ENCODE data around the gene ZNF57. TPM values are rescaled to one million over a fixed set of nuclear protein-coding genes. Genes with fewer than 3 reads are reported as not detected.

The ZNF57 gene
- total and polyA plus RNA-seq, 9 of the 15 experiments (the other 6 are each of a cell fraction or from before 2014, with no cell fraction given), result 3.9 to 13.5 (median 7.8) TPM

- TF ChIP-seq ZNF449 (CRISPR knock-in tag; IDR thresholded peaks at IDR 0.05) (0 out of 2 replicates have a peak, but pooled peaks have one; percentile 7), ZFP36 (IDR thresholded peaks at IDR 0.05; ENCODE audit: low read depth, low read length, partially characterized antibody) (no peak), RUNX1 (IDR thresholded peaks at IDR 0.05; ENCODE audit: low read depth) (0 out of 2 replicates have a peak, but pooled peaks have one; percentile 22), TCFL5 (CRISPR knock-in tag; conservative IDR thresholded peaks at IDR 0.05) (no peak), PHF8 (IDR thresholded peaks at IDR 0.05; ENCODE audit: borderline replicate concordance, low read length) (peak; percentile 76; the same call in 1 of the 2 replicates), ADNP (tag; IDR thresholded peaks at IDR 0.05) (no peak), ZZZ3 (IDR thresholded peaks at IDR 0.05) (no peak), EGR1 (conservative IDR thresholded peaks at IDR 0.05) (peak; percentile 91), POLR2AphosphoS5 (IDR thresholded peaks at IDR 0.05; ENCODE audit: control insufficient read depth, insufficient read depth, low read depth, low read length) (peak; percentile 51; the same call in 1 of the 2 replicates), BCLAF1 (IDR thresholded peaks at IDR 0.05; ENCODE audit: borderline replicate concordance in 1 of 2, control insufficient read depth in 1 of 2, low read depth in 2 of 2, low read length in 1 of 2) (no peak), ZC3H8 (IDR thresholded peaks at IDR 0.05) (no peak), PRDM10 (IDR thresholded peaks at IDR 0.05; ENCODE audit: partially characterized antibody) (peak; percentile 65), MTA3 (IDR thresholded peaks at IDR 0.05; ENCODE audit: borderline replicate concordance) (peak; percentile 97), ZNF512 (tag; IDR thresholded peaks at IDR 0.05) (no peak), ZNF347 (CRISPR knock-in tag; IDR thresholded peaks at IDR 0.05; ENCODE audit: low read depth) (no peak), ZNF384 (IDR thresholded peaks at IDR 0.05; ENCODE audit: low read depth, low read length) (no peak), ZNF174 (CRISPR knock-in tag; IDR thresholded peaks at IDR 0.05) (no peak), ZBED1 (IDR thresholded peaks at IDR 0.05) (peak; percentile 64; the same call in 1 of the 2 replicates)
Observed at GRCh38 chr19:2944775-2945574, 44.2 kb downstream of the ZNF57 start, which contains the start of gene ZNF77 (continued).

All from K562 (cell line).